Activated CD8-positive, alpha-beta T cell treated with anti-CD3 and anti-CD28 coated beads, Interleukin-2, amount 10 ng/mL, durations not matched to agents 7 days and 5 days (primary cell): Measurements from ENCODE around the gene CAMK2B. TPM values are rescaled to one million over a fixed set of nuclear protein-coding genes. Genes with fewer than 3 reads are reported as not detected.

Experiments
- ATAC-seq: fragments of 150-1000 bp; cut with Tn5 transposase; one replicate; pipeline ENCODE4 v1.10.0; 2021; ENCODE audit warnings: moderate library complexity
- CTCF ChIA-PET: fragments of 350-600 bp; sonication (Branson Sonifier 250); formaldehyde crosslinking; loops from one replicate; lab custom pipeline; 2021; ENCODE audit warnings: antibody characterized with exemption; lab: Charles Lee
- POLR2A ChIA-PET: fragments of 350-600 bp; sonication (Branson Sonifier 250); formaldehyde crosslinking; loops from one replicate; lab custom pipeline; 2021; ENCODE audit warnings: antibody characterized with exemption; lab: Charles Lee
- DNase-seq: peaks from one replicate; pipeline ENCODE4 v3.0.0-alpha.2; 2020
- H3K27ac Mint-ChIP-seq: one replicate; pipeline ENCODE4 v1.8.0; 2021; ENCODE audit warnings: mild to moderate bottlenecking, mixed read lengths
- H3K27me3 Mint-ChIP-seq: one replicate; pipeline ENCODE4 v1.8.0; 2021; ENCODE audit warnings: low read depth, mixed read lengths
- H3K36me3 Mint-ChIP-seq: one replicate; pipeline ENCODE4 v1.8.0; 2021; ENCODE audit warnings: low read depth, mixed read lengths
- H3K4me1 Mint-ChIP-seq: one replicate; pipeline ENCODE4 v1.8.0; 2021; ENCODE audit warnings: low read depth, mixed read lengths
- H3K4me3 Mint-ChIP-seq: one replicate; pipeline ENCODE4 v1.8.0; 2021; ENCODE audit warnings: mild to moderate bottlenecking, mixed read lengths
- H3K9me3 Mint-ChIP-seq: one replicate; pipeline ENCODE4 v1.8.0; 2022; ENCODE audit warnings: mixed read lengths; ENCODE audit not compliant: insufficient read depth
- total RNA-seq, 2 experiments: library from RNA; stranded (reverse); gene quantifications; one replicate each; pipeline ENCODE4 v1.2.3, GENCODE V29; 2021

CAMK2B gene
- total RNA-seq = not detected

DNA sequence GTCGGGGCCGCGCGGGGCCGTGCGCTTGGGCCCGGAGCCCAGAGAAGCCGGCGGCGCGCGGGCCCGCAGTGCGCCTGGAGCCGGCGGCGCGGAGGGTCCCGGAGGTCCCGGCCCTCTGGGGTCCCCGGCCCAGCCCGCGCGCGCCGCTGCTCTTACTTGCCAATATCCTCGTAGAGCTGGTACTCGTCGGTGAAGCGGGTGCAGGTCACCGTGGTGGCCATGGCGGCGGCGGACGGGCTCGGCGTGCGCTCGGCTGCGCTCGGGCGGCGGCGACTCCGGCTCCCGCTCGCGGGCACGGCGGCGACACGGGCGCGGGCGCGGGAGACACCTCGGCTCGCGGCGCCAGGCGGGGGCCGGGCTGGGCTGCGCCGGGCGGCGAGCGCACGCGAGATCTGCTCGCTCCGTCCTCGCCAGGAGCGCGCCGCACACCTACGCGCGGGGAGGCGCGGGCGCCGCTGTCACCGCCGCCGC lies at the start of gene CAMK2B:
TSS of gene CAMK2B (minus strand) at position 394 of the 471 bp plus-strand sequence. CDS start at position 221, 173 bp downstream.
- H3K36me3 Mint-ChIP-seq = no peaks in the 10 kb centered on the region
- H3K27me3 Mint-ChIP-seq = peaks cover 39% of the 10 kb centered on the region
- no peak for DNase-seq
- H3K4me1 Mint-ChIP-seq = peaks cover 6% of the 10 kb centered on the region
- POLR2A ChIA-PET = no interaction called here
- H3K9me3 Mint-ChIP-seq = no peaks in the 10 kb centered on the region
- CTCF ChIA-PET = no interaction called here
- peak; percentile 31 for ATAC-seq
- peak within 1 kb of the TSS; percentile 61 for H3K4me3 Mint-ChIP-seq
- H3K27ac Mint-ChIP-seq = no peak within 1 kb of the TSS

DNA sequence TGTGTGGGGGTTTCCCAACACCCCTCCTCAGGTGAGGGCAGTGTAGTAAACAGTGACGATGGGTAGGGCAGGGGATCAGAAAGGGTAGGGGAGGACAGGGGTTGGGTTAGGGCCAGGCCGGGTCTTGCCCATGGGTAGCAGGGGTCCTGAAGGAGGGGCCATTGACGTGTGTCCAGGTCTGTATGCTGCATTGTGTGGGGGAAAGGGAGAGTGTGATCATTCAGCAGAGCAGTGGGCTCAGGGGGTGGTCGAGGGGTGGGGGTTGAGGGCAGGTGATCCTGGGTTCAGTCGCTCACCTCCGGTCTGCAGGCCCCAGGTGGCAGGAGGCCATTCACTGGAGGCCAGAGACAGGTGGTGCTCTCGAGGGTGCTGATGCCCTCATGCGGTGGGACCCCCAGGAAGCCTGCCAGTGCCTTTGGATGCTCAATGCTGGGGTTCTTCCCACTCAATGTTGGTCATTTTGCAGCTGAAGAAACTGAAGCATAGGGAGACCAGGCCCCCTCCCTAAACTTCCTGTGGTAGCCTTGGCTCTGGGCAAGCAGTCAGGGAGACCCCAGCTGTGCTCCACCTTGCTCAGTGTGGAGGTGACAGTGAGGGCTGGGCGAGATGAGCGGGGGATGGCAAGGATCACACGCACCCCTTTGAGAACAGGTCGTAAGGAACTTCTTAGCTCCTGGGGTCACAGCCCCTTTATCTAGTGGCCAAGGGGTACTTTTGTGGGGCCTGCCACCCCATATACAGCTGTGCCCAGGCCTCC lies 48.8 kb upstream of the CAMK2B start:
- ChIA-PET CTCF (interaction anchor here (1.3 kb wide), 1 partner anchor 172 kb away, joined by 3 read pairs; no protein-coding TSS in a partner anchor), POLR2A (no interaction called here)
- Mint-ChIP-seq H3K4me1 (peaks cover 14% of the 10 kb centered on the region), H3K36me3 (no peaks in the 10 kb centered on the region), H3K9me3 (peaks cover 9% of the 10 kb centered on the region), H3K27me3 (peaks cover 25% of the 10 kb centered on the region), H3K27ac (no peak overlapping the region), H3K4me3 (no peak overlapping the region)
- ATAC-seq (no peak), DNase-seq (no peak)

DNA sequence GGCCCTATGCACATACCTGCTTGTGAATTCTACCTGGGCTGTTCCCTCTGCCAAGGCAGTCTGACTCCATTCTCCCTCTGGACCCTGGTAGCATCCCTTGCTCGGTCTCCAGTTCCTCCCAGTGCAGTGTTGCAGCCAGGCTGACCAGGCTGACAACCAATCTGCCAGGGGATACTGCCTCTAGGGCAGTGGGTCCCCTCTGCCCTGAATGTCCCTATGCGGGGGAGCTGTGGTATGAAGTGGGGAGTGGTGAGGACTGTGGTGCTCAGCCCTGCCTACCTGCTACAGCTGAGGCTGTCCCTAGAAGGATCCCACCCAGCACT lies 48.0 kb upstream of the CAMK2B start:
- H3K27me3 Mint-ChIP-seq = peaks cover 31% of the 10 kb centered on the region
- no peak for ATAC-seq
- peaks cover 11% of the 10 kb centered on the region for H3K9me3 Mint-ChIP-seq
- H3K36me3 Mint-ChIP-seq = no peaks in the 10 kb centered on the region
- H3K4me3 Mint-ChIP-seq = no peak overlapping the region
- ChIA-PET POLR2A (no interaction called here), CTCF (interaction anchor here (1.3 kb wide), 1 partner anchor 173 kb away, joined by 3 read pairs; no protein-coding TSS in a partner anchor)
- no peak for DNase-seq
- peaks cover 11% of the 10 kb centered on the region for H3K4me1 Mint-ChIP-seq
- no peak overlapping the region for H3K27ac Mint-ChIP-seq

DNA sequence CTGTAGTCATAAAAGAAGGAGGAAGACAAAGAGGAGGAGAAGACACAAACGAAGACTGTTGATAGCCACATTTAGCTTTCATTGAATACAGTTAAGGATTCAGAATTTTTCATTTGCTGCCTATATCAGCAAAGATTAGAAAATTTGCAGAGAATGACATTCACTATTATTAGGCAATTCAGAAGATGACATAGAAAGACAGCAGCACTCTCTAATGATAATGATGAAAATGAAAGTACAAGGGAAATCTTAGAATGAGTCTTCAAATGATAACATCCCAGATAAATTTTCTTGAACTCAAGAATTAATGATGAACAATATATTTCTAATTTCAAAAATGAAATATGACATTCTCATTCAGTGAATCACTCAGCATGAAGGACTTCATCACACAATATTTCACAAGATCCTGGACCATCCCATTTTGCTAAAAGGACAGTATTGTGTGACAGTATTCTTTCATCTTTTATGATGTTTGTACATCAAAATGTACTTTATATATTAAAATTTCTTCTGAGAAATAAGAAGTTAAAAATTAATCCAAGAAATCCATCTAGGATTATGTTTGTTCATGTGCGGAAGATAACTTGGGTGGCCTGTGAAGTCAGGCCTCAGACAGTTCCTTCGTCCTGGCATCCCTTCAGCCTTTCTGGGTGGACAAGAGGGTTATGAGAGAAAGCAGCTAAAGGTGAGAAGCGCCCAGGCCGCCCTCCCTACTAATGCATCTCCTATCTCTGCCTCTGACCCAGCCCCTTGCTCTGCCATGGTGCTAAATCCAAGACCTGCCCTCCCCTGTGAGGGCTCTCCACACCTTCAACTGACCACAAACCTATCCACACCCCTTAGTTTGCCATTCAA lies 47.4 kb upstream of the CAMK2B start:
- Mint-ChIP-seq H3K36me3 (no peaks in the 10 kb centered on the region), H3K4me3 (no peak overlapping the region), H3K9me3 (peaks cover 11% of the 10 kb centered on the region), H3K27me3 (peaks cover 34% of the 10 kb centered on the region), H3K4me1 (peaks cover 11% of the 10 kb centered on the region), H3K27ac (no peak overlapping the region)
- no peak for ATAC-seq
- POLR2A ChIA-PET = no interaction called here
- DNase-seq = no peak
- CTCF ChIA-PET = interaction anchor here (1.3 kb wide), 1 partner anchor 174 kb away, joined by 3 read pairs; no protein-coding TSS in a partner anchor

DNA sequence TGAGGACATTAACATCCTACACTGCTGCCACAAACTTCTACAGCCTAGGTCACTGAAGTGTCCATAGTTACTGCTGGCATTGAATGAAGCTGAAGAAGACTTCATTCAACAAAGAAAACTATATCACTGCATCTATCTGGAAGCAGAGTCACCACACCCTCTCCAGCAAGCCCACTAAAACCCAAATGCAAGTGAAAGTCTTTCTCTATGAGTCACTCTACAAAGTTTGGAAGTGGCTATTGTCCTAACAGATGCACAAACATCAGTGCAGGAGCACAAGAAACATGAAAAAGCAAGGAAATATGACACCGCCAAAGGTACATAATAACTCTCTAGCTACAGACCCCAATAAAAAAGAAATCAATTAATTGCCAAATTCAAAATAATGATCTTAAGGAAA lies 43.5 kb upstream of the CAMK2B start:
- ATAC-seq (no peak), DNase-seq (no peak)
- peaks cover 11% of the 10 kb centered on the region for H3K9me3 Mint-ChIP-seq
- no peaks in the 10 kb centered on the region for H3K36me3 Mint-ChIP-seq
- CTCF ChIA-PET = interaction anchor here (1.0 to 1.6 kb wide), 3 partner anchors 14 to 197 kb away, joined by 3 to 5 read pairs (median 3); no protein-coding TSS in a partner anchor
- H3K4me3 Mint-ChIP-seq = no peak overlapping the region
- peaks cover 11% of the 10 kb centered on the region for H3K4me1 Mint-ChIP-seq
- POLR2A ChIA-PET = no interaction called here
- H3K27ac Mint-ChIP-seq = no peak overlapping the region
- H3K27me3 Mint-ChIP-seq = peaks cover 53% of the 10 kb centered on the region

DNA sequence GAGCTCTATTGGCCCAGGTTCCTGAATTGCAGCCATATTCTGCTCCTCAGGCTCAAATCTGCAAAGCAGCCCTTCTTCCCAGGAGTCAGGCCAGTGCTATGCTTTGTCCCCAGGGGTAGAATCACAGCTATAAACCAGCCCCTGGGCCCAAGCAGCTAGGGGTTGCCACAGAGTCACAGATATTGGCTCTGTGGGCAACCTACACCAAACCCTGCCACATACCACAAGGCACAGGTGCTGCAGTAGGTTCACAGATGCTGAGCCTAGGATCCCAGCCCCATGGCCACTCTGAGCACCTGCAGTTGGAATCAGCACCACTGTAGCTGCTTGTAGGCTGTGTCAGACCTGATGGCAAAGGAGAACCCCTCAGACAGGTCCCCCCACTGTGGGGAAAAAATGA lies 43.1 kb upstream of the CAMK2B start:
- POLR2A ChIA-PET = no interaction called here
- H3K4me1 Mint-ChIP-seq = peaks cover 11% of the 10 kb centered on the region

DNA sequence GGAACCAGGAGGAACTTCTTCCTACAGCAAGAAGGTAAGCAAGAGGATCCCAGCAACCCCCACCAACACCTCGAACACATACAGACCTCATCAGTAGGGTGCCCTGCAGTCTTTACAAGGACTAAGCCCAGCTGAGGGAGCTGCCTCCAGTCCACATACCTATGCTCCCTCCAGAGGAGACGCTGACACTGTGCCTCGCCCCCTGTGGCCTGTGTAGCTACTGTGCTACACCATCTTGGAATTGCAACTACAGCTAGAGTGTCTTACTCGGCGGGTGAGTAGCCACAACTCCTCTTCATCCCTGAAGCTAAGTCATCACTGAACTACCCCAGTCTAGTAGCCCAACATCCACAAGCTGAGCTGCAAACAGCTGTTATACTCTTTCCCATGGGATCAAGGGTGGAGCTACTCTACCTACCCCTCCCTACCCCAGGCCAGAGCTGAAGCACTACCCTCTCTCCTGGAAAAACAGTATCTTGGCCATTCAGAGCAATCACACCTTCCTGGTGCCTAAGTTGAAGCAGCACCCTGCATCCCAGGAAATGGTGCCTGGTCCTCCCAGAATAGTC lies 42.2 kb upstream of the CAMK2B start:
- H3K27ac Mint-ChIP-seq = no peak overlapping the region
- ChIA-PET CTCF (interaction anchor here (1.0 to 1.6 kb wide), 2 partner anchors 127 to 198 kb away, joined by 3 to 5 read pairs; no protein-coding TSS in a partner anchor), POLR2A (interaction anchor here (1.1 kb wide), 1 partner anchor 122 kb away, joined by 3 read pairs; no protein-coding TSS in a partner anchor)
- peaks cover 11% of the 10 kb centered on the region for H3K9me3 Mint-ChIP-seq
- peaks cover 11% of the 10 kb centered on the region for H3K4me1 Mint-ChIP-seq
- H3K27me3 Mint-ChIP-seq = peaks cover 55% of the 10 kb centered on the region
- H3K4me3 Mint-ChIP-seq = no peak overlapping the region
- no peaks in the 10 kb centered on the region for H3K36me3 Mint-ChIP-seq
- DNase-seq (no peak), ATAC-seq (no peak)

More for the DNA sequence above, 43.1 kb upstream of the CAMK2B start:
- CTCF ChIA-PET = interaction anchor here (1.0 to 1.6 kb wide), 3 partner anchors 15 to 197 kb away, joined by 3 to 5 read pairs (median 3); no protein-coding TSS in a partner anchor
- Mint-ChIP-seq H3K27ac (no peak overlapping the region), H3K4me3 (no peak overlapping the region), H3K9me3 (peaks cover 11% of the 10 kb centered on the region), H3K27me3 (peaks cover 55% of the 10 kb centered on the region), H3K36me3 (no peaks in the 10 kb centered on the region)
- DNase-seq = no peak
- ATAC-seq = no peak

DNA sequence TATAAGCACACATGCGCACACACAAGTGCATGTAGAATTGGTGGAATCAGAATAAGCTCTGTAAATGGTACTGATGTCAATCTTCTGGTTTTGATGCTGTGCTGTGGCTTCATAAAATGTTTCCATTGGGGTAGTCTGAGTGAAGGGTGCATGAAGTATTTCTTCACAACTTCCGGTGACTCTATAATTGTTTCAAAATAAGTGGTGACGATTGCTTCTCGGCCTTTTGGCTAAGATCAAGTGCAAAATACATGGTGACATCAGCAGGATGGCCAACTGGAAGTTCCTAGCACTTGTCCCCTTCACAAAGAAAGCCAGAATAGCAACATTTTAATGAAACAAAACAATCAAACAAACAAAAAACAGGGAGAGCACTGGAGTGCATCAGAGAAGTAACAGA lies 41.6 kb upstream of the CAMK2B start:
- Mint-ChIP-seq H3K9me3 (peaks cover 11% of the 10 kb centered on the region), H3K4me1 (peaks cover 11% of the 10 kb centered on the region), H3K4me3 (no peak overlapping the region), H3K27me3 (peaks cover 57% of the 10 kb centered on the region), H3K36me3 (no peaks in the 10 kb centered on the region), H3K27ac (no peak overlapping the region)
- DNase-seq (no peak), ATAC-seq (no peak)
- POLR2A ChIA-PET = interaction anchor here (1.1 kb wide), 1 partner anchor 123 kb away, joined by 3 read pairs; no protein-coding TSS in a partner anchor
- CTCF ChIA-PET = no interaction called here

DNA sequence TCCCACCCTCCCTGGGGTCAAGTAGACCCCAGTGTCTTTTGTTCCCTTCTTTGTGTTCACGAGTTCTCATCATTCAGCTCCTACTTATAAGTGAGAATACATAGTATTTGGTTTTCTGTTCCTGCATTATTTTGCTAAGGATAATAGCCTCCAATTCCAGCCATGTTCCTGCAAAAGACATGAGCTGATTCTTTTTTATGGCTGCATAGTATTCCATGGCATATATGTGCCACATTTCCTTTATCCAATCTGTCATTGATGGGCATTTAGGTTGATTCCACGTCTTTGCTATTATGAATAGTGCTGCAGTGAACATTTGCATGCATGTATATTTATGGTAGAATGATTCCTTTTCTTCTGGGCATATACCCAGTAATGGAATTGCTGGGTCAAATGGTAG lies 28.3 kb upstream of the CAMK2B start:
- Mint-ChIP-seq H3K27ac (no peak overlapping the region), H3K4me3 (no peak overlapping the region), H3K27me3 (peaks cover 59% of the 10 kb centered on the region), H3K36me3 (no peaks in the 10 kb centered on the region), H3K9me3 (no peaks in the 10 kb centered on the region), H3K4me1 (no peaks in the 10 kb centered on the region)
- DNase-seq = no peak
- ChIA-PET CTCF (no interaction called here), POLR2A (no interaction called here)
- no peak for ATAC-seq

DNA sequence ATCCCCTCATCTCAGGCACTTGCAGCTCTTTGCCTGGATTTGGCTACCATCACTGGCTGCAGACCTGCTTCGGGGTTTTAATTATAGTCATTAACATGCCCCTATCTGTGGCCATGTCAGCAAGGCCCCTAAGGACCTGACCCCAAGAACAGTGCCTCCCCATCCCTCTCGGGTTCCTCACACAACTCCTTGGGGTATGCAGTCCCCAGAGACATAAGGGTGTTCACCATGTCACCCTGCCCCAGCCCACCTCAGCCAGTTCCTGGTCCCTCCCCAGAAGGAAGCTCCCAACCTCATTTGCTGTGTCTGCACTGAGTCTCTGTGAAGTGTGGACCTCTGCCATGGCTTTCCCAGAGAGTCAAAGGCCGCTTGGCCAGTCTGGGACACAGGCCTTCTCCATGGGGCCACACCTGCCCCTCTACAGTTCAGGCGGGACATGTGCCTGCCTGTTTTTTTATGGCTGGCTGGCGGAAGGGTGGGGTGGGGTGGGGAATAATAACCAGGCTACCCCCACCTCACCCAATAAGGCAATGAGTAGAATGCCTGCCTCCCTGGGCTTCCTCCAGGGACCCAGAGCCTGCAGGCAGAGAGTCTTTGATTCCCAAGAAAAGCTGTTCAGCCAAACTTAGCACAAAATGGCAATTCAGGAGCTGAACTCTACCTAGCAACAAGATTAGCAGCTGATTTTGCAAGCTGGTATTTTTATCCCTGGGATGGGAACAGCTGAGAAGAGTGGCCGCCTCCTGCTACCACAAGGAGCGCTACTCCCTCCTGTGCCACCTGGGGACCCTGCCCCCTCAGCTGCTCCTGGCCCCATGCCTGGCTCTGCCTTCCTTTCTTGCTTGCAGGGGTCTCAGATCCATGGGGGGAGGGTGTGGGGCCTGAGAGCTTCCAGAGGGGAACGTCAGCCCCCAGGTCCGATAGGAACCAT lies 23.7 kb upstream of the CAMK2B start:
- ChIA-PET POLR2A (no interaction called here), CTCF (interaction anchor here (0.6 to 2.6 kb wide), 4 partner anchors 9 to 219 kb away, joined by 3 to 21 read pairs (median 3); no protein-coding TSS in a partner anchor)
- Mint-ChIP-seq H3K27me3 (peaks cover 43% of the 10 kb centered on the region), H3K9me3 (no peaks in the 10 kb centered on the region), H3K36me3 (no peaks in the 10 kb centered on the region), H3K4me1 (no peaks in the 10 kb centered on the region), H3K27ac (no peak overlapping the region), H3K4me3 (no peak overlapping the region)
- ATAC-seq = no peak
- DNase-seq = no peak
